ENCODE data around the gene SEMA5A. TPM values are rescaled to one million over a fixed set of nuclear protein-coding genes. Genes with fewer than 3 reads are reported as not detected.
A peak's percentile ranks its signal among the peaks of the same experiment; 100 is the strongest.

The SEMA5A gene
- total and polyA plus RNA-seq, 8 donors = 18.2 to 29.5 (median 20.8) TPM

- intact Hi-C loops (cut with DNase I) = no loop called here
- no peak for TF ChIP-seq CTCF (IDR thresholded peaks at IDR 0.05)
These were observed 108.1 kb downstream of the SEMA5A start for GRCh38 chr5:9437741-9438240.

GRCh38 chr5:9431496-9432258, 114.2 kb downstream of the SEMA5A start:
- H3K4me3 ChIP-seq = no peak overlapping the region
- no peak for TF ChIP-seq CTCF (IDR thresholded peaks at IDR 0.05)

More at GRCh38 chr5:9437741-9438240, 108.1 kb downstream of the SEMA5A start:
- no peak overlapping the region for H3K4me3 ChIP-seq
- ATAC-seq (no peak), DNase-seq (no peak)
- H3K27ac ChIP-seq = no peak overlapping the region
- H3K9me3 ChIP-seq = no peaks in the 10 kb centered on the region
- no peaks in the 10 kb centered on the region for H3K4me1 ChIP-seq
- H3K27me3 ChIP-seq = no peaks in the 10 kb centered on the region
- no peaks in the 10 kb centered on the region for H3K36me3 ChIP-seq

GRCh38 chr5:9431151-9431495, 114.8 kb downstream of the SEMA5A start:
- intact Hi-C loops (cut with DNase I) = no loop called here
- no peak for ATAC-seq
- TF ChIP-seq CTCF (IDR thresholded peaks at IDR 0.05) = no peak
- no peak overlapping the region for H3K27ac ChIP-seq
- no peaks in the 10 kb centered on the region for H3K4me1 ChIP-seq
- H3K36me3 ChIP-seq = no peaks in the 10 kb centered on the region
- H3K4me3 ChIP-seq = no peak overlapping the region
- H3K9me3 ChIP-seq = no peaks in the 10 kb centered on the region
- DNase-seq = no peak
- H3K27me3 ChIP-seq = no peaks in the 10 kb centered on the region

More at GRCh38 chr5:9431496-9432258, 114.2 kb downstream of the SEMA5A start:
- Histone ChIP-seq H3K36me3 (no peaks in the 10 kb centered on the region), H3K9me3 (no peaks in the 10 kb centered on the region), H3K4me1 (no peaks in the 10 kb centered on the region), H3K27me3 (no peaks in the 10 kb centered on the region), H3K27ac (peak overlapping the region in 1 of 2 donors; percentile 29)
- intact Hi-C loops (cut with DNase I) = no loop called here
- peak in 1 of 4 donors; percentile 54 for DNase-seq
- ATAC-seq = no peak

DNA sequence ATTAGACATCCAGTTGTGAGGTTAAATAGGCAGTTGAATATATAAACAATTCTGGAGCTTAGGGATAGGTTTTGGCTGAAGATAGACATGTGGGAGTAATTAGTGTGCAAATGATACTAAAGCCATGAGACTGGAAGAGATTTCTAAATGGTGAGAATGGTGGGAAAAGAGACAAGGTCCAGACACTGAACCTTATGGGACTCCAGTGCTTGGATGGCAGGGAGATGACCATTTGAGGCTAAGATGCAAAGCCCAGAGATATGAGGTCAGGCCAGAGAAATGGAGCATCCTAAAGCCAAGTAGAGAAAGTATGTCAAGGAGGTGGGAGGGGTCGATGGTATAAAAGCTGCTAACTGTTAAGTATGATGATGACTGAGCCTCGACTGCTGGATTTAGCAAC, 115.6 kb downstream of the SEMA5A start:
- no peak overlapping the region for H3K27ac ChIP-seq
- ATAC-seq (no peak), DNase-seq (no peak)
- no peak overlapping the region for H3K4me3 ChIP-seq
- H3K27me3 ChIP-seq = no peaks in the 10 kb centered on the region
- TF ChIP-seq CTCF (IDR thresholded peaks at IDR 0.05) = no peak
- H3K36me3 ChIP-seq = no peaks in the 10 kb centered on the region
- no peaks in the 10 kb centered on the region for H3K9me3 ChIP-seq
- intact Hi-C loops (cut with DNase I) = no loop called here
- H3K4me1 ChIP-seq = no peaks in the 10 kb centered on the region

DNA sequence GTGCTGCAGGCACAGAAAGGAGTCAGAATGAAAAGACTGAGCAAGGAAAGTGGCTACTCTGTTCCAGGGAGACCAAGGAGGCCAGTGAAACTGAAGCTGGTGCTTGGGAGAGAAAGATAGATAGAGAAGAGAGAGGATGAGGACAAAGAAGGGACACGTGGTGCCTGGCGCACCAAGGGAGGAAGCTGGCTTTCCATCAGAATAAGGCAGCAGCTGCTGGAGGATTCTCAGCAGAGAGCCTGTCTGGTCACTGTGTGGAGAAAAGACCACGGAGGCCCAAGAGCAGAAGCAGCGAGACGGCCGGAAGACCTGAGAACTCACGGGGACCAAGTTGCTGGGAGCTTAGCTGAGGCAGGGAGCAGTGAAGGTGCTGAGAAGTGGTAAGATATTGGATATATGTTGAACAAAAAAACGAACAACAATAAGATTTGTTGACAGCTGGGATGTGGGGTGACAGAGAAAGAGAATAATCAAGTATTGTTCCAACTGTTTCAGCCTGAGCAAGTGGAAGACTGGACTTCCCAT, 116.1 kb downstream of the SEMA5A start:
- Histone ChIP-seq H3K27ac (no peak overlapping the region), H3K9me3 (no peaks in the 10 kb centered on the region), H3K27me3 (no peaks in the 10 kb centered on the region), H3K36me3 (no peaks in the 10 kb centered on the region), H3K4me3 (no peak overlapping the region), H3K4me1 (no peaks in the 10 kb centered on the region)
- intact Hi-C loops (cut with DNase I) = no loop called here
- no peak for ATAC-seq
- no peak for DNase-seq
- TF ChIP-seq CTCF (IDR thresholded peaks at IDR 0.05) = no peak
